HL-60 (cell line): ENCODE data around the gene CBLN3.
"Not testable (repeated sequence)": the region's sequence is repeated elsewhere in the genome, so short reads cannot be mapped to it uniquely, and the experiment has no call there.

Experiments
- DNase-seq, 2 experiments: peaks; one replicate each; pipeline ENCODE4 v3.0.0-alpha.2; 2010 to 2020; ENCODE audit warnings: low read depth in 1 of 2, low spot score in 1 of 2
- H3K27ac ChIP-seq: fragments of 250-450 bp; sonication (Bioruptor Pico); replicated peaks from 2 replicates; pipeline ENCODE4 v1.5.1; 2020; ENCODE audit warnings: mild to moderate bottlenecking, moderate library complexity
- H3K27me3 ChIP-seq: fragments of 250-450 bp; sonication (Bioruptor Pico); 2 replicates; pipeline ENCODE4 v1.5.1; 2021; ENCODE audit warnings: mild to moderate bottlenecking, moderate library complexity; ENCODE audit not compliant: insufficient read depth, poor library complexity, severe bottlenecking
- H3K4me3 ChIP-seq: replicated peaks from 2 replicates; pipeline ENCODE4 v1.5.1; 2011; ENCODE audit warnings: mild to moderate bottlenecking, control low read depth, low read length; ENCODE audit not compliant: insufficient read depth
- CTCF ChIP-seq: IDR thresholded peaks from one replicate; pipeline ENCODE4 v1.5.1; 2011; ENCODE audit warnings: low read length, control low read depth, inconsistent platforms; ENCODE audit not compliant: insufficient read depth
- GABPA ChIP-seq: IDR thresholded peaks from 2 replicates; pipeline ENCODE4 v1.6.1; 2012; ENCODE audit warnings: low read depth
- POLR2AphosphoS5 ChIP-seq: IDR thresholded peaks from 2 replicates; pipeline ENCODE4 v1.6.1; 2012; ENCODE audit warnings: low read depth
- REST ChIP-seq: IDR thresholded peaks from 2 replicates; pipeline ENCODE4 v1.6.1; 2012; ENCODE audit warnings: low read depth; ENCODE audit not compliant: insufficient replicate concordance
- SPI1 ChIP-seq: IDR thresholded peaks from 2 replicates; pipeline ENCODE4 v1.6.1; 2012; ENCODE audit warnings: low read depth, mild to moderate bottlenecking, borderline replicate concordance
- long read RNA-seq: library from polyadenylated mRNA; unstranded; transcript quantifications from one replicate; pipeline ENCODE4 v2.0.0, GENCODE V29; 2020

The CBLN3 gene
- long read RNA-seq, partial matches to known transcripts, result 0 of 2 reads
- long read RNA-seq, other reads (novel, unspliced or antisense), result 0 of 2 reads

DNA sequence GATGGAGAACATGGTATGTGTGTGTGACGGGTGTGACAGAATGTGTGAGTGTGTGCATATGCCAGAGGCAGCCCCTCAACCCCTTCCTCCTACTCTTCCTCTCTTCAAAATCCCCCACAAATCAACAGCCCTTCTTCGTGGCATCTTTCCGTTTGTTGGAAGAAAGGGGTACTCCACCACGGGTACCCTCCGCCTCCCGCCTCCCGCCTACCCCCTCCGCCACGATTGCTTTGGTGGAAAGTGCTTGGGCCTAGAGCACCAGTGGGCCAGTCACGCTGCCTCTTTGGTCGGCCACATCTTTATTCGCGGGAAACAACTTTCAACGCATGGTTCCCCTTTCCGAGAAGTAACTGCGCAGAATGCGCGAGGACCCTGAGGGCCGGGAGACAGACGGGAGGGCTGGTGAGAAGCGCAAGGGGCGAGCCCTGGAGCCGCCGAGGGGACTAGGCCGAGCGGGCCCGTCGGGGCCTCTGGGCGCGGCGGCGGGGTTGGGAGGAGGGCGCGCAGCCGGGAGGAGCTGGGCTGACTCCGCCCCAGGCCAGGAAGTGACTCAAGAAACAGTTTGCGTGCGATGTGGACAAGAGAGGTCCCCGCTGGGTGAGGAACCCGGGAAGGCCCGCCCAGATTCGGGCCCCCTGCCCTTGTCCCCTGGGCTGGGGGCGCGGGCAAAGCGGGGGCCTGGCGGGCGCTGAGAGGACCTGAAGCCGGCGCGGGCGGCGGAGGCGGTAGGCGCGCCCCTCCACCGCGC is at the start of gene CBLN3, which contains the start of gene KHNYN:
Gene CBLN3, minus strand, starts transcription at position 274 of the 748 bp plus-strand sequence. CDS start 614 bp downstream, outside the sequence.
Gene KHNYN, plus strand, starts transcription at position 560 of the 748 bp plus-strand sequence. CDS start 777 bp downstream, outside the sequence.
- TF ChIP-seq CTCF (no peak), SPI1 (peak; percentile 54; the same call in 1 of the 2 replicates), GABPA (no peak), REST (no peak), POLR2AphosphoS5 (peak; percentile 69; the same call in 1 of the 2 replicates)
- H3K4me3 ChIP-seq, result peak within 1 kb of the TSS; percentile 74
- peak; percentile 80 to 89 for DNase-seq
- peak within 1 kb of the TSS; percentile 88 for H3K27ac ChIP-seq
- H3K27me3 ChIP-seq, result no peaks in the 10 kb centered on the region

GRCh38 chr14:24475261-24475660 is 45.8 kb upstream of the CBLN3 start:
- H3K27me3 ChIP-seq, result no peaks in the 10 kb centered on the region
- DNase-seq, result no peak
- no peak overlapping the region for H3K4me3 ChIP-seq
- TF ChIP-seq CTCF (no peak), GABPA (no peak), SPI1 (no peak), POLR2AphosphoS5 (no peak), REST (no peak)
- no peak overlapping the region for H3K27ac ChIP-seq

DNA sequence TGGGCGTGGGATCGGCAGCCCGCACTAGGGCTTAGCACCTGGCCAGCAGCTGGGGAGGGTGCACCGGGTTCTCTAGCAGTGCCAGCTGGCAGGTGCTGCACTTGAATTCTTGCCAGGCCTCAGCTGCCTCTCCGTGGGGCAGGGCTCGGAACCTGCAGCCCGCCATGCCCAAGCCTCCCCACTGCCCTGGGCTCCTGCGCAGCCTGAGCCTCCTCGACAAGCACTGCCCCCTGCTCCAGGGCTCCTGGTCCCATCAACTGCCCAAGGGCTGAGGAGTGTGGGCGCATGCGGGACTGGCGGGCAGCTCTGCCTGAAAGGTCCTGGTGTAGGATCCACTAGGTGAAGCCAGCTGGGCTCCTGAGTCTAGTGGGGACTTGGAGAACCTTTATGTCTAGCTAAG is 43.7 kb upstream of the CBLN3 start:
- H3K27me3 ChIP-seq, result no peaks in the 10 kb centered on the region
- H3K27ac ChIP-seq, result no peak overlapping the region
- no peak overlapping the region for H3K4me3 ChIP-seq
- no peak for TF ChIP-seq SPI1
- no peak for TF ChIP-seq REST
- DNase-seq, result no peak

DNA sequence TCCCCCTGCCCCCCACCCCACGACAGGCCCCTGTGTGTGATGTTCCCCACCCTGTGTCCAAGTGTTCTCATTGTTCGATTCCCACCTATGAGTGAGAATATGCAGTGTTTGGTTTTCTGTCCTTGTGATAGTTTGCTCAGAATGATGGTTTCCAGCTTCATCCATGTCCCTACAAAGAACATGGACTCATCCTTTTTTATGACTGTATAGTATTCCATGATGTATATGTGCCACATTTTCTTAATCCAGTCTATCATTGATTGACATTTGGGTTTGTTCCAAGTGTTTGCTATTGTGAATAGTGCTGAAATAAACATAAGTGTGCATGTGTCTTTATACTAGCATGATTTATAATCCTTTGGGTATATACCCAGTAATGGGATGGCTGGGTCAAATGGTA is 41.0 kb upstream of the CBLN3 start:
- DNase-seq, H3K27ac ChIP-seq, H3K27me3 ChIP-seq: not testable (repeated sequence)

More for the DNA sequence above, 41.0 kb upstream of the CBLN3 start:
- H3K4me3 ChIP-seq, result not testable (repeated sequence)
